ENCODE results near the gene ZNF274. TPM values are rescaled to one million over a fixed set of nuclear protein-coding genes. Genes with fewer than 3 reads are reported as not detected.

Gene ZNF274
- total RNA-seq, 1 experiment from 2014 or later = 28.7 TPM

GRCh38 chr19:58157045-58157728 lies 25.7 kb upstream of the ZNF274 start:
- Histone ChIP-seq H3K56ac (ENCODE audit: insufficient read length, low read depth, low read length) (no peak overlapping the region), H3K4ac (ENCODE audit: low read depth, low read length) (no peak overlapping the region), H2BK5ac (ENCODE audit: insufficient read length, low read length) (no peak overlapping the region), H3K23me2 (ENCODE audit: insufficient read length, low read depth, low read length, poor library complexity, severe bottlenecking) (no peaks in the 10 kb centered on the region), H3K79me1 (ENCODE audit: insufficient read depth, low read depth, low read length, poor library complexity, severe bottlenecking) (no peaks in the 10 kb centered on the region), H4K8ac (replicated peaks; ENCODE audit: insufficient read length, low read depth, low read length) (no peak overlapping the region), H3K9me3 (ENCODE audit: control insufficient read depth, low read depth, low read length) (peaks cover 8% of the 10 kb centered on the region), H3K18ac (ENCODE audit: insufficient read length, low read depth, low read length) (no peak overlapping the region), H3K27me3 (ENCODE audit: insufficient read depth, low read length) (no peaks in the 10 kb centered on the region), H4K20me1 (ENCODE audit: control insufficient read depth, insufficient read depth, insufficient read length) (no peaks in the 10 kb centered on the region), H3K4me2 (ENCODE audit: insufficient read depth, insufficient read length, low read length) (no peak overlapping the region), H3T11ph (ENCODE audit: low read length) (no peak overlapping the region), H3K9ac (ENCODE audit: extremely low read depth, insufficient read length, low read length) (no peak overlapping the region), H4K5ac (ENCODE audit: insufficient read length, low read depth, low read length) (no peak overlapping the region), H2BK120ac (ENCODE audit: low read depth, low read length, poor library complexity, severe bottlenecking) (no peak overlapping the region), H3K14ac (ENCODE audit: insufficient read depth, low read length) (peak overlapping the region; percentile 44; the same call in 1 of the 2 replicates), H2AFZ (ENCODE audit: low read length) (no peak overlapping the region), H2BK15ac (ENCODE audit: low read depth, low read length) (no peak overlapping the region), H3K4me1 (ENCODE audit: insufficient read depth, low read length) (no peaks in the 10 kb centered on the region), H3K23ac (ENCODE audit: insufficient read length, low read depth, low read length) (no peak overlapping the region), H3K79me2 (ENCODE audit: insufficient read depth, low read length) (no peaks in the 10 kb centered on the region), H2BK12ac (ENCODE audit: insufficient read length, low read depth, low read length) (no peak overlapping the region), H3K27ac (ENCODE audit: insufficient read length, low read depth, low read length) (no peak overlapping the region), H4K91ac (ENCODE audit: insufficient read length, low read depth, low read length) (no peak overlapping the region), H2BK20ac (ENCODE audit: low read depth, low read length, poor library complexity, severe bottlenecking) (no peak overlapping the region), H2AK5ac (ENCODE audit: insufficient read length, low read length) (no peak overlapping the region)
- Mint-ChIP-seq H3K27ac (no peak overlapping the region), H3K9me3 (peaks cover 42 to 43% of the 10 kb centered on the region in 2 experiments), H3K4me3 (no peak overlapping the region), H3K36me3 (ENCODE audit: insufficient read depth in 1 of 3, low read depth in 3 of 3) (peaks cover 4 to 5% (median 5%) of the 10 kb centered on the region in 3 experiments; a peak in 6 of 7 replicates), H3K4me1 (peaks cover 2 to 8% of the 10 kb centered on the region in 2 experiments; a peak in 3 of 4 replicates), H3K27me3 (ENCODE audit: low read depth) (peaks cover 12% of the 10 kb centered on the region)
- WGBS (ENCODE audit: extremely low coverage, insufficient read length, low lambda C conversion rate) = no CpG with 5 or more reads among the region's 53 CpGs
- peak; percentile 45 for DNase-seq
- TF ChIP-seq CTCF (conservative IDR thresholded peaks at IDR 0.05) = no peak
